ENCODE data around the gene CACNA1C. TPM values are rescaled to one million over a fixed set of nuclear protein-coding genes. Genes with fewer than 3 reads are reported as not detected.

CACNA1C gene
- polyA plus RNA-seq, 4 donors = 0.67 to 2.5 (median 2.0) TPM

- 37 to 55% (median 39%) methylated on average over 10 of the region's 10 CpGs for WGBS, 3 donors
- Histone ChIP-seq H3K27ac (ENCODE audit: low read depth in 1 of 3, low read length in 2 of 3) (no peak overlapping the region), H3K9me3 (ENCODE audit: control insufficient read depth in 2 of 2, insufficient read depth in 1 of 2, low read depth in 1 of 2, low read length in 1 of 2) (no peaks in the 10 kb centered on the region), H3K27me3 (ENCODE audit: control insufficient read depth in 3 of 3, insufficient read depth in 3 of 3, low read length in 3 of 3) (peaks cover 0 to 3% (median 0%) of the 10 kb centered on the region in 3 donors), H3K36me3 (ENCODE audit: control insufficient read depth in 3 of 3, insufficient read depth in 2 of 3, low read depth in 1 of 3, low read length in 3 of 3) (no peaks in the 10 kb centered on the region), H3K4me3 (ENCODE audit: low read depth in 1 of 3, low read length in 3 of 3) (no peak overlapping the region), H3K4me1 (ENCODE audit: control insufficient read depth in 3 of 3, insufficient read depth in 2 of 3, low read depth in 1 of 3, low read length in 2 of 3) (no peaks in the 10 kb centered on the region)
- no peak for FAIRE-seq
- DNase-seq = no peak
These were observed 589.5 kb downstream of the CACNA1C start for GRCh38 chr12:2642176-2642892.

GRCh38 chr12:2642896-2643425 is 590.2 kb downstream of the CACNA1C start:
- WGBS, 3 donors = 82 to 88% (median 86%) methylated on average over 7 of the region's 7 CpGs
- no peak for FAIRE-seq
- no peak for DNase-seq

GRCh38 chr12:2643576-2644135 is 590.9 kb downstream of the CACNA1C start:
- Histone ChIP-seq H3K27ac (ENCODE audit: low read depth in 1 of 3, low read length in 2 of 3) (no peak overlapping the region), H3K4me3 (ENCODE audit: low read depth in 1 of 3, low read length in 3 of 3) (no peak overlapping the region), H3K36me3 (ENCODE audit: control insufficient read depth in 3 of 3, insufficient read depth in 2 of 3, low read depth in 1 of 3, low read length in 3 of 3) (no peaks in the 10 kb centered on the region), H3K9me3 (ENCODE audit: control insufficient read depth in 2 of 2, insufficient read depth in 1 of 2, low read depth in 1 of 2, low read length in 1 of 2) (no peaks in the 10 kb centered on the region), H3K4me1 (ENCODE audit: control insufficient read depth in 3 of 3, insufficient read depth in 2 of 3, low read depth in 1 of 3, low read length in 2 of 3) (no peaks in the 10 kb centered on the region), H3K27me3 (ENCODE audit: control insufficient read depth in 3 of 3, insufficient read depth in 3 of 3, low read length in 3 of 3) (peaks cover 0 to 3% (median 0%) of the 10 kb centered on the region in 3 donors)
- 81 to 87% (median 85%) methylated on average over 7 of the region's 7 CpGs for whole genome bisulfite sequencing, 3 donors
- FAIRE-seq (no peak), DNase-seq (no peak)

More at GRCh38 chr12:2642896-2643425, 590.2 kb downstream of the CACNA1C start:
- Histone ChIP-seq H3K27ac (ENCODE audit: low read depth in 1 of 3, low read length in 2 of 3) (no peak overlapping the region), H3K9me3 (ENCODE audit: control insufficient read depth in 2 of 2, insufficient read depth in 1 of 2, low read depth in 1 of 2, low read length in 1 of 2) (no peaks in the 10 kb centered on the region), H3K36me3 (ENCODE audit: control insufficient read depth in 3 of 3, insufficient read depth in 2 of 3, low read depth in 1 of 3, low read length in 3 of 3) (no peaks in the 10 kb centered on the region), H3K27me3 (ENCODE audit: control insufficient read depth in 3 of 3, insufficient read depth in 3 of 3, low read length in 3 of 3) (peaks cover 0 to 3% (median 0%) of the 10 kb centered on the region in 3 donors), H3K4me1 (ENCODE audit: control insufficient read depth in 3 of 3, insufficient read depth in 2 of 3, low read depth in 1 of 3, low read length in 2 of 3) (no peaks in the 10 kb centered on the region), H3K4me3 (ENCODE audit: low read depth in 1 of 3, low read length in 3 of 3) (no peak overlapping the region)

GRCh38 chr12:2644683-2645405 is 592.1 kb downstream of the CACNA1C start:
- Histone ChIP-seq H3K4me3 (ENCODE audit: low read depth in 1 of 3, low read length in 3 of 3) (no peak overlapping the region), H3K27me3 (ENCODE audit: control insufficient read depth in 3 of 3, insufficient read depth in 3 of 3, low read length in 3 of 3) (peaks cover 0 to 3% (median 0%) of the 10 kb centered on the region in 3 donors), H3K27ac (ENCODE audit: low read depth in 1 of 3, low read length in 2 of 3) (no peak overlapping the region), H3K9me3 (ENCODE audit: control insufficient read depth in 2 of 2, insufficient read depth in 1 of 2, low read depth in 1 of 2, low read length in 1 of 2) (no peaks in the 10 kb centered on the region), H3K36me3 (ENCODE audit: control insufficient read depth in 3 of 3, insufficient read depth in 2 of 3, low read depth in 1 of 3, low read length in 3 of 3) (no peaks in the 10 kb centered on the region), H3K4me1 (ENCODE audit: control insufficient read depth in 3 of 3, insufficient read depth in 2 of 3, low read depth in 1 of 3, low read length in 2 of 3) (no peaks in the 10 kb centered on the region)
- FAIRE-seq (no peak), DNase-seq (no peak)
- WGBS, 3 donors = 30 to 45% (median 37%) methylated on average over 8 of the region's 8 CpGs

- Histone ChIP-seq H3K9me3 (ENCODE audit: control insufficient read depth in 2 of 2, insufficient read depth in 1 of 2, low read depth in 1 of 2, low read length in 1 of 2) (no peaks in the 10 kb centered on the region), H3K4me1 (ENCODE audit: control insufficient read depth in 3 of 3, insufficient read depth in 2 of 3, low read depth in 1 of 3, low read length in 2 of 3) (no peaks in the 10 kb centered on the region), H3K4me3 (ENCODE audit: low read depth in 1 of 3, low read length in 3 of 3) (no peak overlapping the region), H3K27ac (ENCODE audit: low read depth in 1 of 3, low read length in 2 of 3) (no peak overlapping the region), H3K27me3 (ENCODE audit: control insufficient read depth in 3 of 3, insufficient read depth in 3 of 3, low read length in 3 of 3) (peaks cover 0 to 3% (median 0%) of the 10 kb centered on the region in 3 donors), H3K36me3 (ENCODE audit: control insufficient read depth in 3 of 3, insufficient read depth in 2 of 3, low read depth in 1 of 3, low read length in 3 of 3) (no peaks in the 10 kb centered on the region)
- 33 to 53% (median 44%) methylated on average over 8 of the region's 8 CpGs for WGBS, 3 donors
- FAIRE-seq (no peak), DNase-seq (no peak)
These were observed 592.7 kb downstream of the CACNA1C start for GRCh38 chr12:2645460-2645859.

- 87 to 94% (median 91%) methylated on average over 2 of the region's 2 CpGs for WGBS, 3 donors
- Histone ChIP-seq H3K4me3 (ENCODE audit: low read depth in 1 of 3, low read length in 3 of 3) (no peak overlapping the region), H3K4me1 (ENCODE audit: control insufficient read depth in 3 of 3, insufficient read depth in 2 of 3, low read depth in 1 of 3, low read length in 2 of 3) (no peaks in the 10 kb centered on the region), H3K27me3 (ENCODE audit: control insufficient read depth in 3 of 3, insufficient read depth in 3 of 3, low read length in 3 of 3) (peaks cover 0 to 6% (median 0%) of the 10 kb centered on the region in 3 donors), H3K9me3 (ENCODE audit: control insufficient read depth in 2 of 2, insufficient read depth in 1 of 2, low read depth in 1 of 2, low read length in 1 of 2) (no peaks in the 10 kb centered on the region), H3K27ac (ENCODE audit: low read depth in 1 of 3, low read length in 2 of 3) (no peak overlapping the region), H3K36me3 (ENCODE audit: control insufficient read depth in 3 of 3, insufficient read depth in 2 of 3, low read depth in 1 of 3, low read length in 3 of 3) (no peaks in the 10 kb centered on the region)
- FAIRE-seq (no peak), DNase-seq (no peak)
These were observed 593.6 kb downstream of the CACNA1C start for GRCh38 chr12:2646341-2646740.

- H3K27me3 ChIP-seq (ENCODE audit: control insufficient read depth in 3 of 3, insufficient read depth in 3 of 3, low read length in 3 of 3) = peaks cover 0 to 6% (median 0%) of the 10 kb centered on the region in 3 donors
- H3K4me1 ChIP-seq (ENCODE audit: control insufficient read depth in 3 of 3, insufficient read depth in 2 of 3, low read depth in 1 of 3, low read length in 2 of 3) = no peaks in the 10 kb centered on the region
- no peaks in the 10 kb centered on the region for H3K36me3 ChIP-seq (ENCODE audit: control insufficient read depth in 3 of 3, insufficient read depth in 2 of 3, low read depth in 1 of 3, low read length in 3 of 3)
- no peak for FAIRE-seq
- H3K27ac ChIP-seq (ENCODE audit: low read depth in 1 of 3, low read length in 2 of 3) = no peak overlapping the region
- H3K9me3 ChIP-seq (ENCODE audit: control insufficient read depth in 2 of 2, insufficient read depth in 1 of 2, low read depth in 1 of 2, low read length in 1 of 2) = no peaks in the 10 kb centered on the region
- DNase-seq = no peak
- 81 to 87% (median 83%) methylated on average over 7 of the region's 7 CpGs for WGBS, 3 donors
- H3K4me3 ChIP-seq (ENCODE audit: low read depth in 1 of 3, low read length in 3 of 3) = no peak overlapping the region
These were observed 594.4 kb downstream of the CACNA1C start for GRCh38 chr12:2647186-2647585.

GRCh38 chr12:2648406-2648805 is 595.6 kb downstream of the CACNA1C start:
- Histone ChIP-seq H3K27ac (ENCODE audit: low read depth in 1 of 3, low read length in 2 of 3) (no peak overlapping the region), H3K4me3 (ENCODE audit: low read depth in 1 of 3, low read length in 3 of 3) (no peak overlapping the region), H3K27me3 (ENCODE audit: control insufficient read depth in 3 of 3, insufficient read depth in 3 of 3, low read length in 3 of 3) (peaks cover 0 to 6% (median 0%) of the 10 kb centered on the region in 3 donors), H3K9me3 (ENCODE audit: control insufficient read depth in 2 of 2, insufficient read depth in 1 of 2, low read depth in 1 of 2, low read length in 1 of 2) (no peaks in the 10 kb centered on the region), H3K36me3 (ENCODE audit: control insufficient read depth in 3 of 3, insufficient read depth in 2 of 3, low read depth in 1 of 3, low read length in 3 of 3) (no peaks in the 10 kb centered on the region), H3K4me1 (ENCODE audit: control insufficient read depth in 3 of 3, insufficient read depth in 2 of 3, low read depth in 1 of 3, low read length in 2 of 3) (no peaks in the 10 kb centered on the region)
- 71 to 87% (median 72%) methylated on average over 8 of the region's 8 CpGs for WGBS, 3 donors
- FAIRE-seq (no peak), DNase-seq (no peak)
